ENCODE measurements around the gene KCNK18. TPM values are rescaled to one million over a fixed set of nuclear protein-coding genes. Genes with fewer than 3 reads are reported as not detected.

KCNK18 gene
- total RNA-seq, 2 experiments from 2014 or later: not detected

DNA sequence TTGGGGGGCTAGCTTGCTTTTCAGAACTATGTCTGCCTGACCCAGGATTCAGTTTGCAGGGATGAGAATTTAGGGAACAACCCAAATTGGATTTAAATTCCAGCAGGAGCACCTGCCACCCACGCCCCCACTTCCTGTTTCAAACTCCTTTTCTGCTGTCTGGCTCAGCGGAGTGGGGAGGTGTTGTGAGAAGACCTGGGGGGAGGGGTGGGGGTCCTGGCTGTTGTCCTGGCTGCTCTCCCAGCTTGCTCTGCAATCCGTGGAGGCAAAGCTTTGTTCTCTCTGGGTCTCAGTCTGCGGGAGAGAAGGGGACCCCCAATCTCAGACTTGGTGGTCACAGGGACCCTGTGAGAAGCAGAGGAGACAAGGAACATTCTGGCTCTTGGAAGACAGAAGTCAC lies 799 bp downstream of the KCNK18 start:
- ChIA-PET CTCF (no interaction called here), POLR2A (no interaction called here)
- no peak overlapping the region for H3K4me3 Mint-ChIP-seq
- H3K4me1 Mint-ChIP-seq (ENCODE audit: low read depth): no peaks in the 10 kb centered on the region
- Histone ChIP-seq H3K9me3 (ENCODE audit: control insufficient read depth in 1 of 2, insufficient read depth in 1 of 2, low read length in 2 of 2) (no peaks in the 10 kb centered on the region), H3K4me3 (ENCODE audit: low read length) (no peak overlapping the region), H3K36me3 (ENCODE audit: insufficient read depth, low read length) (no peaks in the 10 kb centered on the region), H3K4me1 (ENCODE audit: insufficient read depth, low read length) (no peaks in the 10 kb centered on the region), H3K27me3 (ENCODE audit: control insufficient read depth in 1 of 2, insufficient read depth in 2 of 2, low read length in 2 of 2) (peaks cover 0 to 8% of the 10 kb centered on the region in 2 experiments), H3K27ac (ENCODE audit: low read depth in 1 of 2, low read length in 2 of 2) (no peak overlapping the region)
- DNase-seq (no peak), ATAC-seq (ENCODE audit: poor library complexity) (no peak)
- peaks cover 24% of the 10 kb centered on the region for H3K27me3 Mint-ChIP-seq
- no peak overlapping the region for H3K27ac Mint-ChIP-seq
- H3K36me3 Mint-ChIP-seq (ENCODE audit: low read depth): no peaks in the 10 kb centered on the region
- TF ChIP-seq, protein P1, sequence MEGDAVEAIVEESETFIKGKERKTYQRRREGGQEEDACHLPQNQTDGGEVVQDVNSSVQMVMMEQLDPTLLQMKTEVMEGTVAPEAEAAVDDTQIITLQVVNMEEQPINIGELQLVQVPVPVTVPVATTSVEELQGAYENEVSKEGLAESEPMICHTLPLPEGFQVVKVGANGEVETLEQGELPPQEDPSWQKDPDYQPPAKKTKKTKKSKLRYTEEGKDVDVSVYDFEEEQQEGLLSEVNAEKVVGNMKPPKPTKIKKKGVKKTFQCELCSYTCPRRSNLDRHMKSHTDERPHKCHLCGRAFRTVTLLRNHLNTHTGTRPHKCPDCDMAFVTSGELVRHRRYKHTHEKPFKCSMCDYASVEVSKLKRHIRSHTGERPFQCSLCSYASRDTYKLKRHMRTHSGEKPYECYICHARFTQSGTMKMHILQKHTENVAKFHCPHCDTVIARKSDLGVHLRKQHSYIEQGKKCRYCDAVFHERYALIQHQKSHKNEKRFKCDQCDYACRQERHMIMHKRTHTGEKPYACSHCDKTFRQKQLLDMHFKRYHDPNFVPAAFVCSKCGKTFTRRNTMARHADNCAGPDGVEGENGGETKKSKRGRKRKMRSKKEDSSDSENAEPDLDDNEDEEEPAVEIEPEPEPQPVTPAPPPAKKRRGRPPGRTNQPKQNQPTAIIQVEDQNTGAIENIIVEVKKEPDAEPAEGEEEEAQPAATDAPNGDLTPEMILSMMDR (IDR thresholded peaks at IDR 0.05): no peak
- H3K9me3 Mint-ChIP-seq: no peaks in the 10 kb centered on the region
- intact Hi-C loops (cut with DNase I, micrococcal nuclease): no loop called here

DNA sequence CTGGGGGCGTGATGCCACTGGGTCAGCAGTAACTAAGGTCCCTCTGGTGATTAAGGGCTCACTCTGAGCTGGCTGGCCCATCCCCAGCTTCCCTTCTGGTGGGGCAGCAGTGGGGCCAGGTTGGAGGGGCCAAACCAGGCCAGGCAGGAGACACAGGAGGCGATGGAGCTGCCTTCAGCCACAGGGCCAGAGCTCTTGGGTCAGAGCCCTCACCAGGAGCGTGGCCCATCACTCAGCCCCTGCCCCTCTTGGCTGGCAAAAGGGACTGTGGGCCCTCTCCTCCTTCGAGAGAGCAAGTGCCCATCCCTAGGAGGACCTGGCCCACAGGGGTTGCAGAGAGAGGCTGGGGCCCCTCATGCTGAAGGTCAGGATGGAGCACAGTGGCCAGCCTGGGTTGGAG lies 4.5 kb downstream of the KCNK18 start:
- Histone ChIP-seq H3K4me1 (ENCODE audit: insufficient read depth, low read length) (no peaks in the 10 kb centered on the region), H3K36me3 (ENCODE audit: insufficient read depth, low read length) (no peaks in the 10 kb centered on the region), H3K27ac (ENCODE audit: low read depth in 1 of 2, low read length in 2 of 2) (no peak overlapping the region), H3K9me3 (ENCODE audit: control insufficient read depth in 1 of 2, insufficient read depth in 1 of 2, low read length in 2 of 2) (peaks cover 0 to 8% of the 10 kb centered on the region in 2 experiments), H3K4me3 (ENCODE audit: low read length) (no peak overlapping the region), H3K27me3 (ENCODE audit: control insufficient read depth in 1 of 2, insufficient read depth in 2 of 2, low read length in 2 of 2) (peaks cover 7 to 8% of the 10 kb centered on the region in 2 experiments)
- DNase-seq (no peak), ATAC-seq (ENCODE audit: poor library complexity) (no peak)
- H3K4me1 Mint-ChIP-seq (ENCODE audit: low read depth): no peaks in the 10 kb centered on the region
- no peak overlapping the region for H3K27ac Mint-ChIP-seq
- H3K4me3 Mint-ChIP-seq: no peak overlapping the region
- intact Hi-C loops (cut with DNase I, micrococcal nuclease): no loop called here
- no peaks in the 10 kb centered on the region for H3K9me3 Mint-ChIP-seq
- no peaks in the 10 kb centered on the region for H3K36me3 Mint-ChIP-seq (ENCODE audit: low read depth)
- TF ChIP-seq, protein P1 (IDR thresholded peaks at IDR 0.05): no peak
- peaks cover 27% of the 10 kb centered on the region for H3K27me3 Mint-ChIP-seq
- ChIA-PET CTCF (no interaction called here), POLR2A (no interaction called here)

DNA sequence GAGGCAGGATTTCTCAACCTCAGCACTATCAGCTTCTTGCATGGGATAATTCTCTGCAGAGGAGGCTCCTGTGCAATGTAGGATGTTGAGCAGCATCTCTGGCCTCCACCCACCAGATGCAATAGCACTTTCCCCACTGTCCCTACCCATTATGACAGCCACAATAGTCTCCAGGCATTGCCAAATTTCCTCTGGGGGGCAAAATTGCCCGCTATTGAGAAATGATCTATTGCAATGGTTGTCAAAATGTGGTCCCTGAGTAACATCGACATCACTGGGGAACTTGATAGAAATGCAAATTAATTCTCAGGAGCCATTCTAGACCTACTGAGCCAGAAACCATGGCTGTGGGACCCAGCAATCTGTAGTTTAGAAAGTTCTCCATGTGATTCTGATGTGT lies 7.0 kb downstream of the KCNK18 start:
- CTCF ChIA-PET: no interaction called here
- no peak overlapping the region for H3K4me3 Mint-ChIP-seq
- H3K4me1 Mint-ChIP-seq (ENCODE audit: low read depth): no peaks in the 10 kb centered on the region
- H3K27me3 Mint-ChIP-seq: peaks cover 41% of the 10 kb centered on the region
- peaks cover 10 to 14% of the 10 kb centered on the region in 2 experiments for H3K27me3 ChIP-seq (ENCODE audit: control insufficient read depth in 1 of 2, insufficient read depth in 2 of 2, low read length in 2 of 2)
- H3K9me3 ChIP-seq (ENCODE audit: control insufficient read depth in 1 of 2, insufficient read depth in 1 of 2, low read length in 2 of 2): peaks cover 0 to 13% of the 10 kb centered on the region in 2 experiments
- H3K36me3 ChIP-seq (ENCODE audit: insufficient read depth, low read length): no peaks in the 10 kb centered on the region
- DNase-seq (no peak), ATAC-seq (ENCODE audit: poor library complexity) (no peak)
- no peak overlapping the region for H3K27ac Mint-ChIP-seq
- H3K4me1 ChIP-seq (ENCODE audit: insufficient read depth, low read length): no peaks in the 10 kb centered on the region
- no peaks in the 10 kb centered on the region for H3K36me3 Mint-ChIP-seq (ENCODE audit: low read depth)
- H3K4me3 ChIP-seq (ENCODE audit: low read length): no peak overlapping the region
- H3K9me3 Mint-ChIP-seq: no peaks in the 10 kb centered on the region
- POLR2A ChIA-PET: no interaction called here
- no peak overlapping the region for H3K27ac ChIP-seq (ENCODE audit: low read depth in 1 of 2, low read length in 2 of 2)
- intact Hi-C loops (cut with DNase I, micrococcal nuclease): no loop called here
- TF ChIP-seq, protein P1 (IDR thresholded peaks at IDR 0.05): no peak
